Tibial nerve (tissue), 4 donors: ENCODE results near the gene COPS8. TPM values are rescaled to one million over a fixed set of nuclear protein-coding genes. Genes with fewer than 3 reads are reported as not detected.

Experiments
- DNase-seq, 2 donors: peaks; one replicate each; pipeline ENCODE4 v3.0.0-alpha.2; 2019; ENCODE audit warnings: low spot score in 2 of 2
- H3K27ac ChIP-seq, 4 donors: fragments of 200-600 bp; sonication (generic) in 3 of 4; one replicate each; pipeline ENCODE4 v1.5.1; 2017 to 2019; ENCODE audit warnings: mild to moderate bottlenecking in 1 of 4
- H3K27me3 ChIP-seq, 2 donors: fragments of 200-600 bp; sonication (generic) in 1 of 2; one replicate each; pipeline versions ENCODE4 v1.5.1 to v1.6.0; 2017 to 2019
- H3K36me3 ChIP-seq, 3 donors: fragments of 200-600 bp; sonication (generic); one replicate each; pipeline ENCODE4 v1.5.1; 2018 to 2019
- H3K4me1 ChIP-seq, 4 donors: fragments of 200-600 bp; sonication (generic) in 3 of 4; one replicate each; pipeline ENCODE4 v1.5.1; 2017 to 2019
- H3K4me3 ChIP-seq, 4 donors: fragments of 200-600 bp; sonication (generic) in 3 of 4; one replicate each; pipeline ENCODE4 v1.5.1; 2017 to 2019; ENCODE audit warnings: mild to moderate bottlenecking in 1 of 4, moderate library complexity in 1 of 4
- H3K9me3 ChIP-seq, 4 donors: fragments of 200-600 bp; sonication (generic) in 3 of 4; one replicate each; pipeline ENCODE4 v1.5.1; 2017 to 2019
- EP300 ChIP-seq, 2 donors: sonication (generic); formaldehyde crosslinking; IDR thresholded peaks; one replicate each; pipeline ENCODE4 v1.6.1; 2017; ENCODE audit warnings: antibody characterized with exemption in 2 of 2, mild to moderate bottlenecking in 1 of 2
- POLR2A ChIP-seq, 2 donors: fragments of 450-650 bp; IDR thresholded peaks; one replicate each; pipeline ENCODE4 v1.6.1; 2017; ENCODE audit warnings: antibody characterized with exemption in 2 of 2, mild to moderate bottlenecking in 2 of 2, moderate library complexity in 2 of 2
- WGBS, 2 donors: methylation state at CpG; one replicate each; pipeline ENCODE4 v1.1.5; 2018; 5-methylcytosine and 5-hydroxymethylcytosine counted together
- total RNA-seq, 4 donors: library from RNA; depleted of rRNA; stranded (reverse); fragments of >200 nt; gene quantifications; one replicate each; pipeline ENCODE4 v1.1.0, GENCODE V29; 2016
- TF ChIP-seq, protein P1 (sequence below), 5 experiments: fragments of 200-600 bp in 3 of 5; fragments of 450-650 bp in 2 of 5; sonication (generic) in 3 of 5; IDR thresholded peaks; one replicate each; pipeline ENCODE4 v1.5.1; 2016 to 2019; ENCODE audit warnings: antibody characterized with exemption in 5 of 5, mild to moderate bottlenecking in 3 of 5, moderate library complexity in 2 of 5

COPS8 gene
- total RNA-seq, 4 donors from 2014 or later, result 69.6 to 93.1 (median 80.2) TPM

DNA sequence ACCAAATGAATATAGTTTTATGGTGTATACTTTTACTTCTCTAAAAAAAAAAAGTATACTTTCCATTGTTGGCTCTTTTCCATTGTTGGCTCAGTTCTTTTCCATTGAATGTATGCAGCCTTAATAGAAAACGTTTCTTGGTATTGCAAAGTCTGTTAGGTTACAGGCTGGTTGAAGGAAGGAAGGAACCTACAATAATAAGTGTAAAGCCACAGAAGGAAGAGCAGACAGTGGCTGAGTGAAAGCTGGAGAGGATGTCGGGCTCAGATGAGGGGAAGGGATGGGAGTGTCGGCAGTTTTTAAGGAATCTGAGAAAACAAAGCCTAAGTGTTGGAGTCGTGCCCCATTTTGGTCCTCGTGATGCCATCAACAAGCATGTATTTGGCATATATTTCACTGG, 6.8 kb downstream of the COPS8 start:
- H3K4me3 ChIP-seq, result no peak overlapping the region
- TF ChIP-seq EP300 (IDR thresholded peaks at IDR 0.05) (no peak), POLR2A (IDR thresholded peaks at IDR 0.05) (no peak)
- TF ChIP-seq, protein P1, sequence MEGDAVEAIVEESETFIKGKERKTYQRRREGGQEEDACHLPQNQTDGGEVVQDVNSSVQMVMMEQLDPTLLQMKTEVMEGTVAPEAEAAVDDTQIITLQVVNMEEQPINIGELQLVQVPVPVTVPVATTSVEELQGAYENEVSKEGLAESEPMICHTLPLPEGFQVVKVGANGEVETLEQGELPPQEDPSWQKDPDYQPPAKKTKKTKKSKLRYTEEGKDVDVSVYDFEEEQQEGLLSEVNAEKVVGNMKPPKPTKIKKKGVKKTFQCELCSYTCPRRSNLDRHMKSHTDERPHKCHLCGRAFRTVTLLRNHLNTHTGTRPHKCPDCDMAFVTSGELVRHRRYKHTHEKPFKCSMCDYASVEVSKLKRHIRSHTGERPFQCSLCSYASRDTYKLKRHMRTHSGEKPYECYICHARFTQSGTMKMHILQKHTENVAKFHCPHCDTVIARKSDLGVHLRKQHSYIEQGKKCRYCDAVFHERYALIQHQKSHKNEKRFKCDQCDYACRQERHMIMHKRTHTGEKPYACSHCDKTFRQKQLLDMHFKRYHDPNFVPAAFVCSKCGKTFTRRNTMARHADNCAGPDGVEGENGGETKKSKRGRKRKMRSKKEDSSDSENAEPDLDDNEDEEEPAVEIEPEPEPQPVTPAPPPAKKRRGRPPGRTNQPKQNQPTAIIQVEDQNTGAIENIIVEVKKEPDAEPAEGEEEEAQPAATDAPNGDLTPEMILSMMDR (IDR thresholded peaks at IDR 0.05), result no peak
- peaks cover 0 to 55% (median 4%) of the 10 kb centered on the region in 4 donors for H3K4me1 ChIP-seq
- WGBS, 2 donors, result 51 to 61% methylated on average over 5 of the region's 5 CpGs
- no peaks in the 10 kb centered on the region for H3K9me3 ChIP-seq
- H3K27ac ChIP-seq, result peak overlapping the region in 3 of 4 donors; percentile 49 to 75 (median 57)
- H3K27me3 ChIP-seq, result no peaks in the 10 kb centered on the region
- H3K36me3 ChIP-seq, result peaks cover 0 to 60% (median 0%) of the 10 kb centered on the region in 3 donors
- DNase-seq, result no peak

DNA sequence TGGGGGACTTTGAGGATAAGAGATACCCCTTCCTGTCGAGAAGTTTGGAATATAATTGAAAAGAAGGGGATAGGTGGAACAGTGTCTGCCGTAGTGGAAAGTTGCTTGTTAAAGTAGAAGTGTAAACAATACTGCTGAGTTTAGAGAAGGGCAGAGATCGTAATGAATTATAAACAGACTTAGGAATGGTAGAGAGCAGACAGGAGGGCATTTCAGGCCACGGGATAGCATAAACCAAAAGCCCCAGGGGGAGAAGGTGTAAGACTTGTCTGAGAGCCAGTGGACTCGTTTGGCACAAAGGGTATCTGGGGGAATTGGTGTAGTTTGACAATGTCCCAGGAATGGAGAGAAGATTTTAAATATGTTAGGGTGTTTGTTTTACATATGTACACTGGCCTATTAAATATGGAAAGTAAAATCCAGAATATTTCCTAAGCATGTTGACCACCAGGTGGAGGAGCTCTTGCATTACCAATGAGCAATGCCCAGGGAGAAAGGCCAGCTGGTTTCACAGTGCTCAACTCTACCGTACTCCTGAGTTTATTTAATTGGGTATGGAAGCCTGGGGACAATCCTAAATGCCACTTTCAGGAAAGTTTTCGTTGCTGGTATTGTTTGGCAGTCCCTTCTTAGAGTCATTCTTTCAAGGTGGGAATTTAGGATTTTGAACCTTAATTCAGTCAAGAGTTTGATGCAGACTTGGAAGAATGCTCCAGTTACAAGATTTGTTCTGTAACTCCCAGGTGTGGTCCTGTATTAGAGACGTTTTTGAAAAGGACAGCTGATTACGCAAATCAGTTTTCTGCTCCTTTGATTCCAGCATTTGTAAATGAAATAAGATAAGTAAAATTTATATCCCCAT, 7.5 kb downstream of the COPS8 start:
- WGBS, 2 donors, result 52 to 62% methylated on average over 9 of the region's 9 CpGs
- H3K4me1 ChIP-seq, result peaks cover 0 to 48% (median 4%) of the 10 kb centered on the region in 4 donors

DNA sequence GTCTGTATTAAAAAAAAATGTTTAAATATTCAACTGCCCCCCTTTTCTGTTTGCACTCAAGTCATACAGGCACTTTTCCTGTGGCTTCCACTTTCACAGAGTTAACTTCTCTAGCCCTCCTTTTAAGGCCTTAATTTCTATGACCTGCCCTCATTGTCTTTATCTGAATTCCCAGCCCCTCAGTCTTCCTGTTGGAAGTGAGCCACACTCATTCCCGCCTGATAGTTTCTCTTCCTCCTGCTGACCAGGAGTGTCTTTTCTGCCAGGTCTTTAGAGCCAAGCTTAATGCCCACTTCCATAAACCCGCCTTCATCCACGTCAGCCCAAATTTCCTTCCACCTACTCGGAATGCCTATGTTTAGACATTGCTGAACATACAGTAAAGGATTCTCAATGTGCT, 10.5 kb downstream of the COPS8 start:
- Histone ChIP-seq H3K4me1 (peaks cover 0 to 26% (median 4%) of the 10 kb centered on the region in 4 donors), H3K4me3 (no peak overlapping the region), H3K9me3 (no peaks in the 10 kb centered on the region), H3K27ac (peak overlapping the region in 1 of 4 donors; percentile 7), H3K36me3 (peaks cover 0 to 83% (median 3%) of the 10 kb centered on the region in 3 donors), H3K27me3 (no peaks in the 10 kb centered on the region)
- TF ChIP-seq, protein P1 (IDR thresholded peaks at IDR 0.05), result no peak
- peak in 1 of 2 donors; percentile 8 for TF ChIP-seq EP300 (IDR thresholded peaks at IDR 0.05)
- 70 to 71% methylated on average over 4 of the region's 4 CpGs for WGBS, 2 donors
- no peak for DNase-seq

More for the DNA sequence above, 7.5 kb downstream of the COPS8 start:
- H3K4me3 ChIP-seq, result no peak overlapping the region
- H3K27me3 ChIP-seq, result no peaks in the 10 kb centered on the region
- H3K9me3 ChIP-seq, result no peaks in the 10 kb centered on the region
- H3K36me3 ChIP-seq, result peaks cover 0 to 67% (median 0%) of the 10 kb centered on the region in 3 donors
- TF ChIP-seq EP300 (IDR thresholded peaks at IDR 0.05) (no peak), POLR2A (IDR thresholded peaks at IDR 0.05) (no peak)
- TF ChIP-seq, protein P1 (IDR thresholded peaks at IDR 0.05), result peak; percentile 19 to 71 (median 25)
- peak in 1 of 2 donors; percentile 71 for DNase-seq
- peak overlapping the region in 3 of 4 donors; percentile 49 to 75 (median 57) for H3K27ac ChIP-seq

DNA sequence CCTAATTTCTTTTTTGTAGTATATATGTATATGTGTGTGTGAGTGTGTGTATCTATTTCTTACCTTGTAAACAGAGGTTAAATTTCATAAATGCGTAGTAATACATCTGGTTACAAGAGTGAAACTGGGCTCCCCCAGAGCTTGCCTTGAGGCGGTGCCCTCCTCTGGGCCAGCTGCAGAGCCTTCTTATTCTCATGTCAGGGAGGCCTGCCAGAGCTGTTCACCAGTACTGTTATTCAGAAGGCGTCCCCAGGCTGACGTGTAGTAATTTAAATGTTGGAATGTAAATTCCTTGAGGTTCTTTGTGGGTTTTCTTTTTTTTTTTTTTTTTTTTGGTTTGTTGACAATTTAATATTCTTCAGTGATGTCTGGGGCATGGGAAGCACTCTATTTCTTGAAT, 11.2 kb downstream of the COPS8 start:
- 69 to 79% methylated on average over 4 of the region's 4 CpGs for WGBS, 2 donors
- Histone ChIP-seq H3K27me3 (no peaks in the 10 kb centered on the region), H3K9me3 (no peaks in the 10 kb centered on the region), H3K27ac (peak overlapping the region in 1 of 4 donors; percentile 56), H3K4me3 (no peak overlapping the region), H3K4me1 (peaks cover 0 to 19% (median 4%) of the 10 kb centered on the region in 4 donors), H3K36me3 (peaks cover 0 to 89% (median 8%) of the 10 kb centered on the region in 3 donors)
- TF ChIP-seq, protein P1 (IDR thresholded peaks at IDR 0.05), result no peak
- TF ChIP-seq EP300 (IDR thresholded peaks at IDR 0.05), result no peak
- no peak for TF ChIP-seq POLR2A (IDR thresholded peaks at IDR 0.05)
- no peak for DNase-seq

DNA sequence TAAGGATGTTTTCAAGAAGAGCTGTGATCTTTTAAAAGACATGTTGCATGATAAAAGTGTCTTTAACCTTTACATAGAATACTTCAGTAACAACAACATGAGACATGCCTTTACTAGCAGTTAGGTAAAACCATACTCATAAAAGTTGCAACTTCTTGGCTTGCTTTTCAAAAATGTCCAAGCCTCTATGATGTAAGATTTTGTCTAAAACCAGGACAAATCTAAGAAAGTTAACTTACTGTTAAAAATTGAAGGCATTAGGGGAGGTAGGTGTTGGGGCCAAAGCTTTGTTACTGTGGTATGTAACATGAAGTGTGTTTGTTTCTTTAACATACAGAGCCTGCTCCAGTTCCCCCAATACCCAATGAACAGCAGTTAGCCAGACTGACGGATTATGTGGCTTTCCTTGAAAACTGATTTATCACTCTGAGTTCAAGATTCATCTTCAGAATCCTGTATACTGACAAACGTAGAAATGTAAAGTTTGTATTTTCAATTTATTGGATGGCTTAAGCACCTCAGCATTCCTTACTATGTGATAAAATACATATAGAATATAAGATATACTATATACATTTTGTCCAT, 11.7 kb downstream of the COPS8 start:
- no peak overlapping the region for H3K4me3 ChIP-seq
- H3K4me1 ChIP-seq, result peaks cover 0 to 14% (median 3%) of the 10 kb centered on the region in 4 donors
- peak overlapping the region in 1 of 4 donors; percentile 56 for H3K27ac ChIP-seq
- H3K9me3 ChIP-seq, result no peaks in the 10 kb centered on the region
- whole genome bisulfite sequencing, 2 donors, result 83 to 88% methylated on average over 2 of the region's 2 CpGs
- no peak for DNase-seq
- no peaks in the 10 kb centered on the region for H3K27me3 ChIP-seq
- TF ChIP-seq, protein P1 (IDR thresholded peaks at IDR 0.05), result no peak
- TF ChIP-seq EP300 (IDR thresholded peaks at IDR 0.05), result no peak
- no peak for TF ChIP-seq POLR2A (IDR thresholded peaks at IDR 0.05)
- peaks cover 0 to 91% (median 8%) of the 10 kb centered on the region in 3 donors for H3K36me3 ChIP-seq
